Uterus (tissue), 2 donors: ENCODE results near the gene PSPN.

ENCODE experiments used
- POLR2A ChIP-seq, 2 donors: fragments of 450-650 bp; IDR thresholded peaks; one replicate each; pipeline ENCODE4 v1.6.1; 2016; ENCODE audit warnings: antibody characterized with exemption in 2 of 2, mild to moderate bottlenecking in 1 of 2, moderate library complexity in 1 of 2
- TF ChIP-seq, protein P1 (sequence below), 4 experiments: fragments of 200-600 bp in 2 of 4; fragments of 450-650 bp in 2 of 4; sonication (generic) in 2 of 4; IDR thresholded peaks; one replicate each; pipeline ENCODE4 v1.5.1; 2016 to 2019; ENCODE audit warnings: antibody characterized with exemption in 4 of 4, mild to moderate bottlenecking in 2 of 4, moderate library complexity in 1 of 4

DNA sequence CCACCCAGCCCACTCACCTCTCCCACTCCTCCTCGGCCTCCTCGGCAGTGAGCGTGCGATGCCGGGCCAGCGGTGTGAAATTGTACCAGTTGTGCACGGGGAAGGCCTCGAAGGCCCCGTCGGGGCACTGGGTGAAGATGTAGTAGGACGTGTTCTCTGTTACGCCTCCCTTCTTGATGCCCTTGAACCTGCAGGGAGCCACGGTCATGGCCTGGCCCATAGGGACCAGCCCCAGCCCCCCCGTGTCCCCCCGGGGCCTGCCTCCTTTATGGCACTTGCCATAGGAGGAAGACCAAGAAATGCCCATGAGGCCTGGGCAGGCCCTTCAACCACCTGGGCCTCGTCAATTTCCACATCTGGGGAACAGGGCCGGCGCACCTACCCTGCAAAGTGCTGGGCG, 11.6 kb upstream of the PSPN start:
- no peak for TF ChIP-seq POLR2A (IDR thresholded peaks at IDR 0.05)
- TF ChIP-seq, protein P1, sequence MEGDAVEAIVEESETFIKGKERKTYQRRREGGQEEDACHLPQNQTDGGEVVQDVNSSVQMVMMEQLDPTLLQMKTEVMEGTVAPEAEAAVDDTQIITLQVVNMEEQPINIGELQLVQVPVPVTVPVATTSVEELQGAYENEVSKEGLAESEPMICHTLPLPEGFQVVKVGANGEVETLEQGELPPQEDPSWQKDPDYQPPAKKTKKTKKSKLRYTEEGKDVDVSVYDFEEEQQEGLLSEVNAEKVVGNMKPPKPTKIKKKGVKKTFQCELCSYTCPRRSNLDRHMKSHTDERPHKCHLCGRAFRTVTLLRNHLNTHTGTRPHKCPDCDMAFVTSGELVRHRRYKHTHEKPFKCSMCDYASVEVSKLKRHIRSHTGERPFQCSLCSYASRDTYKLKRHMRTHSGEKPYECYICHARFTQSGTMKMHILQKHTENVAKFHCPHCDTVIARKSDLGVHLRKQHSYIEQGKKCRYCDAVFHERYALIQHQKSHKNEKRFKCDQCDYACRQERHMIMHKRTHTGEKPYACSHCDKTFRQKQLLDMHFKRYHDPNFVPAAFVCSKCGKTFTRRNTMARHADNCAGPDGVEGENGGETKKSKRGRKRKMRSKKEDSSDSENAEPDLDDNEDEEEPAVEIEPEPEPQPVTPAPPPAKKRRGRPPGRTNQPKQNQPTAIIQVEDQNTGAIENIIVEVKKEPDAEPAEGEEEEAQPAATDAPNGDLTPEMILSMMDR (IDR thresholded peaks at IDR 0.05) = no peak
